ENCODE data around the gene TBC1D13. TPM values are rescaled to one million over a fixed set of nuclear protein-coding genes. Genes with fewer than 3 reads are reported as not detected.

Gene TBC1D13
- total and polyA plus RNA-seq, 2 of the 4 experiments (the other 2 are of a cell fraction): 9.1 to 26.4 TPM

DNA sequence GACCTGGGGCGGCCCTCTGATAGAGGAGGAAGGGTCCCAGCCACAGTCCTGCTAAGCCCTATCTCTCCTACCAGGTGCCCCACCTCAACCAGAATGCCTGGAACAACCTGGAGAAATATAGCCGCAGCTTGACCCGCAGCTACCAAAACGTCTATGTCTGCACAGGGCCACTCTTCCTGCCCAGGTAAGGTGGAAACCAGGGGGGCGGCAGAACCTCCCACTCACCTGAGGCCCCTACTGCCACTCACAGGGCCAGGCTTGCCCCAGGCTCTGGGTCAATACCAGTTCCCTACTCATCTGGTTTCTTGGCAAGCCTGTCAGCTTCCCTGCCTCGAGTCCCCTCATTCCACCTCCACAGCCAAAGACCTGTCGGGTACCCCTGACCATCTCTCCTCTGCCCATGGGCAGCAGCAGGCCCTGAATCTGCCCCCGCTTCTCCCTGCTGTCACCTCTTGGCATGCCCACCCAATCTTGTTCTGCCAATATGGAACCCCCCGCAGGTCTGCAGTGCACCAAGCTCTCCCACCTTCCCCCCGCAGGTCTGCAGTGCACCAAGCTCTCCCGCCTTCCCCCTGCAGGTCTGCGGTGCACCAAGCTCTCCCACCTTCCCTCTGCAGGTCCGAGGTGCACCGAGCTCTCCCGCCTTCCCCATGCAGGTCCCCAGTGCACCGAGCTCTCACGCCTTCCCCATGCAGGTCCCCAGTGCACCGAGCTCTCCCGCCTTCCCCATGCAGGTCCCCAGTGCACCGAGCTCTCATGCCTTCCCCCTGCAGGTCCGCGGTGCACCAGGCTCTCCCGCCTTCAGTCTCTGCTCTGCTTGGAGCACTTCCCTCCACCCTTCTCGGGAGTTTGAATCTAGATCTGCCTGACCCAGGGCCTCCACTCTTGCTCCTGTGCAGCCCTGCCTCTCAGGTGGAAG lies 33.9 kb downstream of the TBC1D13 start:
- no peak overlapping the region for H3K27ac ChIP-seq (ENCODE audit: insufficient read depth, low read length)
- H3K14ac ChIP-seq (replicated peaks; ENCODE audit: low read depth, low read length): no peak overlapping the region
- no peaks in the 10 kb centered on the region for H3K9me3 ChIP-seq (ENCODE audit: control insufficient read depth, insufficient read depth, low read length)
- DNase-seq (no peak), ATAC-seq (ENCODE audit: low read depth) (no peak)
- H2AFZ ChIP-seq (replicated peaks; ENCODE audit: low read length, poor library complexity): no peak overlapping the region
- H3K4me3 ChIP-seq (ENCODE audit: insufficient read depth, low read depth, low read length): no peak overlapping the region
- intact Hi-C loops (cut with micrococcal nuclease) (no loop called here), dilution Hi-C loops (cut with HindIII; ENCODE audit: low sequenced_read_pairs, unreplicated experiment) (no loop called here), in situ Hi-C loops (cut with MboI; ENCODE audit: low sequenced_read_pairs) (no loop called here)
- no peak overlapping the region for H4K8ac ChIP-seq (ENCODE audit: low read depth in 2 of 2, low read length in 2 of 2)
- TF ChIP-seq SMC3 (IDR thresholded peaks at IDR 0.05; ENCODE audit: low read depth, low read length) (no peak), FOS (IDR thresholded peaks at IDR 0.05; ENCODE audit: low read depth, low read length) (no peak), RAD21 (IDR thresholded peaks at IDR 0.05; ENCODE audit: low read length) (no peak), RFX5 (IDR thresholded peaks at IDR 0.05; ENCODE audit: low read depth, low read length) (no peak), RCOR1 (IDR thresholded peaks at IDR 0.05; ENCODE audit: insufficient replicate concordance, low read length) (no peak), CHD1 (IDR thresholded peaks at IDR 0.05; ENCODE audit: low read depth, low read length) (no peak), MAZ (IDR thresholded peaks at IDR 0.05; ENCODE audit: borderline replicate concordance, low read depth, low read length) (no peak), BHLHE40 (IDR thresholded peaks at IDR 0.05; ENCODE audit: low read depth, low read length) (no peak), MXI1 (IDR thresholded peaks at IDR 0.05; ENCODE audit: borderline replicate concordance, low read depth, low read length) (no peak), NFE2L2 (IDR thresholded peaks at IDR 0.05; ENCODE audit: low read depth, low read length) (no peak), MAFK (IDR thresholded peaks at IDR 0.05; ENCODE audit: low read depth, low read length) (no peak)
- TF ChIP-seq, protein P1, sequence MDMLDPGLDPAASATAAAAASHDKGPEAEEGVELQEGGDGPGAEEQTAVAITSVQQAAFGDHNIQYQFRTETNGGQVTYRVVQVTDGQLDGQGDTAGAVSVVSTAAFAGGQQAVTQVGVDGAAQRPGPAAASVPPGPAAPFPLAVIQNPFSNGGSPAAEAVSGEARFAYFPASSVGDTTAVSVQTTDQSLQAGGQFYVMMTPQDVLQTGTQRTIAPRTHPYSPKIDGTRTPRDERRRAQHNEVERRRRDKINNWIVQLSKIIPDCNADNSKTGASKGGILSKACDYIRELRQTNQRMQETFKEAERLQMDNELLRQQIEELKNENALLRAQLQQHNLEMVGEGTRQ (IDR thresholded peaks at IDR 0.05; ENCODE audit: low read depth, low read length): no peak
- no peak overlapping the region for H2AK9ac ChIP-seq (replicated peaks; ENCODE audit: low read depth, low read length, poor library complexity)
- H3K9me1 ChIP-seq (ENCODE audit: insufficient read depth, low read length): peaks cover 9% of the 10 kb centered on the region; the same call in 1 of the 2 replicates
- no peak overlapping the region for H3K9ac ChIP-seq (ENCODE audit: low read depth, low read length)
- H3K18ac ChIP-seq (ENCODE audit: low read depth, low read length): no peak overlapping the region
- H3K4me1 ChIP-seq (ENCODE audit: control insufficient read depth, insufficient read depth, low read length): peaks cover 4% of the 10 kb centered on the region; the same call in 1 of the 2 replicates
- H3K56ac ChIP-seq (ENCODE audit: extremely low read depth, insufficient read depth, low read length): no peak overlapping the region
- H3K79me1 ChIP-seq (ENCODE audit: low read depth in 1 of 2, low read length in 2 of 2): peaks cover 0 to 15% of the 10 kb centered on the region in 2 experiments; a peak in 3 of 4 replicates
- no peak overlapping the region for H2BK15ac ChIP-seq (ENCODE audit: low read depth, low read length)
- H2BK20ac ChIP-seq (ENCODE audit: low read depth, low read length): no peak overlapping the region
- ChIA-PET POLR2A (ENCODE audit: unreplicated experiment) (no interaction called here), CTCF (no interaction called here)
- H3K4me2 ChIP-seq (ENCODE audit: low read depth, low read length): no peak overlapping the region
- H2AK5ac ChIP-seq (ENCODE audit: low read depth, low read length): no peak overlapping the region
- H4K20me1 ChIP-seq (ENCODE audit: insufficient read depth, low read length): peaks cover 14% of the 10 kb centered on the region
- no peaks in the 10 kb centered on the region for H3K27me3 ChIP-seq (ENCODE audit: control insufficient read depth, insufficient read depth, low read length)
- peaks cover 34% of the 10 kb centered on the region for H3K36me3 ChIP-seq (ENCODE audit: control insufficient read depth, insufficient read depth, low read length)
- no peak overlapping the region for H3K23ac ChIP-seq (ENCODE audit: low read depth, low read length)
- no peak overlapping the region for H2BK5ac ChIP-seq (ENCODE audit: low read depth, low read length, poor library complexity, severe bottlenecking)
- H4K91ac ChIP-seq (ENCODE audit: insufficient read depth, low read depth, low read length): no peak overlapping the region
- WGBS, 2 experiments (ENCODE audit: extremely low coverage in 2 of 2, insufficient read length in 1 of 2): 88% methylated on average over 14 of the region's 24 CpGs; no CpG with 5 or more reads in 1 of the 2 experiments
- no TSS peak for BruUV-seq (replicated peaks)
- no peak overlapping the region for H3K4ac ChIP-seq (ENCODE audit: low read depth, low read length)
- no peak overlapping the region for H4K5ac ChIP-seq (ENCODE audit: low read depth, low read length)
- H2BK120ac ChIP-seq (ENCODE audit: low read depth, low read length): no peak overlapping the region

All from IMR-90 (cell line).